Peyer's patch (tissue), 4 donors: ENCODE results near the gene USH2A.

Experiments
- CTCF ChIP-seq, 6 experiments: fragments of 450-650 bp in 4 of 6; fragments of 200-600 bp in 2 of 6; sonication (generic) in 1 of 6; IDR thresholded peaks; one replicate each; pipeline ENCODE4 v1.5.1; 2017 to 2019; ENCODE audit warnings: antibody characterized with exemption in 6 of 6, mild to moderate bottlenecking in 3 of 6, moderate library complexity in 1 of 6
- POLR2A ChIP-seq, 2 donors: fragments of 450-650 bp; IDR thresholded peaks; one replicate each; pipeline ENCODE4 v1.5.1; 2017; ENCODE audit warnings: antibody characterized with exemption in 2 of 2, mild to moderate bottlenecking in 2 of 2, moderate library complexity in 2 of 2

DNA sequence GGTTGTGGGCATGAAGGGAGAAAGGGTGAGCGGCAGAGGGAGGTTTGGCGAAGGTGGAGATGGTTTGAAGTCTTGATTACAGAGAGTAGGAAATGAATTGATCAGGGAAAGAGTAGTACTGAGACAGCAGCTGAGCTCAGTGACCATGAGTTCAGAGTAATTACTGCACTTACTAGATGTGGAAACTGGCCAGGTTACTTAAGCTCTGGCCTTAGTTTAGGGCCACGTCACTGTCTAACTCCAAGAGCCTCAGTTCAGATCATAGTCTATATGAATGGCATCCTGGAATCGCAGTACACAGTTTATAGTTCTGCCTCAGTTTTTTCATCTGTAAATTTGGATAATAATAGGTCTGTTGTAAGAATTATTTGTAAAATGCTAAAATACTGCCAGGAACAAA is 778.1 kb downstream of the USH2A start:
- no peak for TF ChIP-seq CTCF (IDR thresholded peaks at IDR 0.05)
- no peak for TF ChIP-seq POLR2A (IDR thresholded peaks at IDR 0.05)
